Measurements from ENCODE around the gene CACNA1D. TPM values are rescaled to one million over a fixed set of nuclear protein-coding genes. Genes with fewer than 3 reads are reported as not detected.

Gene CACNA1D
- total RNA-seq, 2 experiments from 2014 or later = 0.31 to 0.32 TPM

GRCh38 chr3:53616321-53616720 is 121.9 kb downstream of the CACNA1D start:
- ChIA-PET POLR2A (no interaction called here), CTCF (no interaction called here)
- ATAC-seq (no peak), DNase-seq (no peak)
- no peaks in the 10 kb centered on the region for H3K9me3 Mint-ChIP-seq (ENCODE audit: insufficient read depth)
- H3K4me1 Mint-ChIP-seq (ENCODE audit: low read depth) = no peaks in the 10 kb centered on the region
- H3K27ac Mint-ChIP-seq = no peak overlapping the region
- peaks cover 13% of the 10 kb centered on the region for H3K27me3 Mint-ChIP-seq (ENCODE audit: low read depth)
- no peak overlapping the region for H3K4me3 Mint-ChIP-seq
- no peaks in the 10 kb centered on the region for H3K36me3 Mint-ChIP-seq (ENCODE audit: low read depth)

GRCh38 chr3:53616971-53617892 is 122.8 kb downstream of the CACNA1D start:
- Mint-ChIP-seq H3K4me1 (ENCODE audit: low read depth) (no peaks in the 10 kb centered on the region), H3K27ac (no peak overlapping the region), H3K27me3 (ENCODE audit: low read depth) (peaks cover 13% of the 10 kb centered on the region), H3K36me3 (ENCODE audit: low read depth) (no peaks in the 10 kb centered on the region), H3K9me3 (ENCODE audit: insufficient read depth) (no peaks in the 10 kb centered on the region), H3K4me3 (no peak overlapping the region)
- no peak for ATAC-seq
- POLR2A ChIA-PET = no interaction called here
- CTCF ChIA-PET = no interaction called here
- DNase-seq = no peak

- DNase-seq (no peak), ATAC-seq (no peak)
- Mint-ChIP-seq H3K9me3 (ENCODE audit: insufficient read depth) (no peaks in the 10 kb centered on the region), H3K27ac (no peak overlapping the region), H3K4me3 (no peak overlapping the region), H3K4me1 (ENCODE audit: low read depth) (no peaks in the 10 kb centered on the region), H3K36me3 (ENCODE audit: low read depth) (no peaks in the 10 kb centered on the region), H3K27me3 (ENCODE audit: low read depth) (peaks cover 15% of the 10 kb centered on the region)
- ChIA-PET POLR2A (no interaction called here), CTCF (no interaction called here)
Measured at GRCh38 chr3:53617893-53618523, 123.6 kb downstream of the CACNA1D start.

GRCh38 chr3:53618524-53618906 is 124.1 kb downstream of the CACNA1D start:
- Mint-ChIP-seq H3K9me3 (ENCODE audit: insufficient read depth) (no peaks in the 10 kb centered on the region), H3K4me3 (no peak overlapping the region), H3K27ac (no peak overlapping the region), H3K36me3 (ENCODE audit: low read depth) (no peaks in the 10 kb centered on the region), H3K4me1 (ENCODE audit: low read depth) (no peaks in the 10 kb centered on the region), H3K27me3 (ENCODE audit: low read depth) (peaks cover 13% of the 10 kb centered on the region)
- ATAC-seq = no peak
- POLR2A ChIA-PET = no interaction called here
- DNase-seq = no peak
- CTCF ChIA-PET = no interaction called here

- no peaks in the 10 kb centered on the region for H3K36me3 Mint-ChIP-seq (ENCODE audit: low read depth)
- peaks cover 13% of the 10 kb centered on the region for H3K27me3 Mint-ChIP-seq (ENCODE audit: low read depth)
- POLR2A ChIA-PET = no interaction called here
- H3K4me1 Mint-ChIP-seq (ENCODE audit: low read depth) = no peaks in the 10 kb centered on the region
- H3K27ac Mint-ChIP-seq = no peak overlapping the region
- no peaks in the 10 kb centered on the region for H3K9me3 Mint-ChIP-seq (ENCODE audit: insufficient read depth)
- H3K4me3 Mint-ChIP-seq = no peak overlapping the region
- DNase-seq = no peak
- CTCF ChIA-PET = no interaction called here
- ATAC-seq = no peak
Measured at GRCh38 chr3:53618936-53619335, 124.5 kb downstream of the CACNA1D start.

GRCh38 chr3:53624061-53624857 is 129.8 kb downstream of the CACNA1D start:
- POLR2A ChIA-PET = no interaction called here
- Mint-ChIP-seq H3K36me3 (ENCODE audit: low read depth) (no peaks in the 10 kb centered on the region), H3K27ac (no peak overlapping the region), H3K4me1 (ENCODE audit: low read depth) (no peaks in the 10 kb centered on the region), H3K4me3 (no peak overlapping the region), H3K27me3 (ENCODE audit: low read depth) (peaks cover 7% of the 10 kb centered on the region), H3K9me3 (ENCODE audit: insufficient read depth) (no peaks in the 10 kb centered on the region)
- CTCF ChIA-PET = no interaction called here
- DNase-seq (no peak), ATAC-seq (no peak)

- no peak for ATAC-seq
Measured at GRCh38 chr3:53626876-53627275, 132.5 kb downstream of the CACNA1D start.

GRCh38 chr3:53628536-53629401 is 134.4 kb downstream of the CACNA1D start:
- H3K9me3 Mint-ChIP-seq (ENCODE audit: insufficient read depth) = no peaks in the 10 kb centered on the region
- H3K36me3 Mint-ChIP-seq (ENCODE audit: low read depth) = no peaks in the 10 kb centered on the region
- no peak overlapping the region for H3K27ac Mint-ChIP-seq
- H3K4me1 Mint-ChIP-seq (ENCODE audit: low read depth) = no peaks in the 10 kb centered on the region
- H3K27me3 Mint-ChIP-seq (ENCODE audit: low read depth) = peaks cover 14% of the 10 kb centered on the region
- DNase-seq (no peak), ATAC-seq (no peak)
- POLR2A ChIA-PET = no interaction called here
- CTCF ChIA-PET = no interaction called here
- no peak overlapping the region for H3K4me3 Mint-ChIP-seq

More at GRCh38 chr3:53626876-53627275, 132.5 kb downstream of the CACNA1D start:
- no peak overlapping the region for H3K27ac Mint-ChIP-seq
- DNase-seq = no peak
- no peaks in the 10 kb centered on the region for H3K4me1 Mint-ChIP-seq (ENCODE audit: low read depth)
- H3K27me3 Mint-ChIP-seq (ENCODE audit: low read depth) = peaks cover 12% of the 10 kb centered on the region
- no peaks in the 10 kb centered on the region for H3K36me3 Mint-ChIP-seq (ENCODE audit: low read depth)
- ChIA-PET POLR2A (no interaction called here), CTCF (no interaction called here)
- no peaks in the 10 kb centered on the region for H3K9me3 Mint-ChIP-seq (ENCODE audit: insufficient read depth)
- H3K4me3 Mint-ChIP-seq = no peak overlapping the region

GRCh38 chr3:53629402-53629723 is 135.0 kb downstream of the CACNA1D start:
- no peak for DNase-seq
- peaks cover 14% of the 10 kb centered on the region for H3K27me3 Mint-ChIP-seq (ENCODE audit: low read depth)
- H3K4me3 Mint-ChIP-seq = no peak overlapping the region
- no peak overlapping the region for H3K27ac Mint-ChIP-seq
- no peak for ATAC-seq
- no peaks in the 10 kb centered on the region for H3K4me1 Mint-ChIP-seq (ENCODE audit: low read depth)
- ChIA-PET POLR2A (no interaction called here), CTCF (no interaction called here)
- H3K36me3 Mint-ChIP-seq (ENCODE audit: low read depth) = no peaks in the 10 kb centered on the region
- no peaks in the 10 kb centered on the region for H3K9me3 Mint-ChIP-seq (ENCODE audit: insufficient read depth)

GRCh38 chr3:53630547-53630946 is 136.1 kb downstream of the CACNA1D start:
- no peak for ATAC-seq
- CTCF ChIA-PET = no interaction called here
- H3K27me3 Mint-ChIP-seq (ENCODE audit: low read depth) = peaks cover 19% of the 10 kb centered on the region

GRCh38 chr3:53633197-53633787 is 138.9 kb downstream of the CACNA1D start:
- H3K4me1 Mint-ChIP-seq (ENCODE audit: low read depth) = no peaks in the 10 kb centered on the region
- no peak for ATAC-seq
- POLR2A ChIA-PET = no interaction called here
- peaks cover 26% of the 10 kb centered on the region for H3K27me3 Mint-ChIP-seq (ENCODE audit: low read depth)
- CTCF ChIA-PET = interaction anchor here (0.8 kb wide), 1 partner anchor 130 kb away, joined by 4 read pairs; no protein-coding TSS in a partner anchor
- H3K36me3 Mint-ChIP-seq (ENCODE audit: low read depth) = no peaks in the 10 kb centered on the region
- no peaks in the 10 kb centered on the region for H3K9me3 Mint-ChIP-seq (ENCODE audit: insufficient read depth)
- H3K4me3 Mint-ChIP-seq = no peak overlapping the region
- no peak for DNase-seq
- H3K27ac Mint-ChIP-seq = no peak overlapping the region

More at GRCh38 chr3:53630547-53630946, 136.1 kb downstream of the CACNA1D start:
- Mint-ChIP-seq H3K9me3 (ENCODE audit: insufficient read depth) (no peaks in the 10 kb centered on the region), H3K27ac (no peak overlapping the region), H3K36me3 (ENCODE audit: low read depth) (no peaks in the 10 kb centered on the region), H3K4me1 (ENCODE audit: low read depth) (no peaks in the 10 kb centered on the region), H3K4me3 (no peak overlapping the region)
- POLR2A ChIA-PET = no interaction called here
- DNase-seq = no peak
